OCI-LY3 (cell line): ENCODE measurements around the gene SLC6A15.

Source experiments
- CTCF ChIP-seq: fragments of 200-600, 300-600 bp; sonication (generic); IDR thresholded peaks from 2 replicates; pipeline ENCODE4 v1.5.1; 2014; ENCODE audit warnings: antibody characterized with exemption, low read length, low read depth
- EZH2phosphoT487 ChIP-seq: fragments of 200-600 bp; shearing (Covaris generic); IDR thresholded peaks from 2 replicates; pipeline ENCODE4 v1.6.1; 2018; ENCODE audit warnings: antibody characterized with exemption, mixed run types, low read depth

DNA sequence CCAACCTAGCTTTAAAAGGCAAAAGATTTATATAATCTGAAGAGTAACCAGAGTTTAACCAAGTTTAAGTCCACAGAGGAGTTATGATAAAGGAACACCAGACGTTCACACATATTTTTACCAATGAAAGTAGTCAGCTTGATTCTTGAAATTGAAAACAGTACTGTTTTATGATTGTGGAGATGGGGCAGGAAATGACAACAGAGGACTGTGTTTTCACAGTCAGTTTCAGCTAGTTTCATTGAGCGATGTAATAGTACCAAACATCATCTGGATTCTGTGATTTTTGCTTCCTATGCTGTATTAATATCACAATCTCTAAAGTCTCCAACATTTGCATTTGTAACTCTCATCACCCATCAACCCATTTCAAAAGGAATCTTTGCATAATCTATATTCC lies 34.2 kb upstream of the SLC6A15 start:
- TF ChIP-seq CTCF (no peak), EZH2phosphoT487 (no peak)
